ENCODE measurements around the gene AQP6. TPM values are rescaled to one million over a fixed set of nuclear protein-coding genes. Genes with fewer than 3 reads are reported as not detected.

The AQP6 gene
- polyA plus RNA-seq, 1 of the 3 experiments (the other 2 are of a cell fraction), result 0.10 TPM

DNA sequence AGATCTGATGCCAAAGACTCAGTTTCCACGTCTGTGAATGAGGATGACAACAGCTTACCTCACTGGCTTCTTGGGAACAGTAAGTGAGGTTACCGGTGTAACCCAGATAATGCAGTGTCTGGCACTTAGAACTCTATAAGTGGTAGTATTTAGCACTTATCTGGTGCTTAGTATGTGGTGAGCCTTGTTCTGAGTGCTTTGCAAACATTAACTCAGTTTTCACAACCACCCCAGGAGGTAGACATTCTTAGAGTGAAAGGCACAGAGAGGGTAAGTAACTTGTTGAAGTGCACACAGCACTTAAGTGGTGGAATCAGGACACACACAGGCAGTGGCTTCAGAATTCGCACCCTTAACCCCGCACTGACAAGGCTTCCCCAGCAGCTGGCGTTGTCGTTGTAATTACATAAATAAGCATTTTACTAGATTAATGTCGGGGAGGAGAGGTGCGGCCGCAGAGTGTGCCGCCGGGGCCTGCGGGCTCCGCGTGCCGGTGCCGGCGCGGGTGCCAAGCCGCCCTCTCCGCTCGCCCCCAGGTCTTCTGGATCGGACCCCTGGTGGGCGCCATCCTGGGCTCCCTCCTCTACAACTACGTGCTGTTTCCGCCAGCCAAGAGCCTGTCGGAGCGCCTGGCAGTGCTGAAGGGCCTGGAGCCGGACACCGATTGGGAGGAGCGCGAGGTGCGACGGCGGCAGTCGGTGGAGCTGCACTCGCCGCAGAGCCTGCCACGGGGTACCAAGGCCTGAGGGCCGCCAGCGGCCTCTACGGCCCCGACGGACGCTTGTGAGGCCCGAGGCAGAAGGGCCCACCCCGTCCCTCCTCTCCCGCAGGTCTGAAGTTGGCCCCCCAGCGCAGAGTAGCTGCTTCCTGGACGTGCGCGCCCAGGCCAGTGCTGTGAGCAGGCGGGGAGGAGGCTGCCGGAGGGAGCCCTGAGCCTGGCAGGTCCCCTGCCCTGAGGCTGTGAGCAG, 17.6 kb upstream of the AQP6 start:
- Histone ChIP-seq H2AFZ (ENCODE audit: low read depth) (no peak overlapping the region), H3K9me2 (no peaks in the 10 kb centered on the region), H3K36me3 (replicated peaks in 1 of 2; ENCODE audit: control insufficient read depth in 1 of 2, insufficient read depth in 2 of 2, low read length in 1 of 2) (no peaks in the 10 kb centered on the region), H3K4me3 (ENCODE audit: low read depth in 2 of 2, low read length in 1 of 2) (no peak overlapping the region), H3K79me2 (ENCODE audit: insufficient read depth) (no peaks in the 10 kb centered on the region), H3K4me1 (ENCODE audit: control insufficient read depth in 1 of 2, insufficient read depth in 2 of 2, low read depth in 1 of 2, low read length in 1 of 2) (peaks cover 4 to 7% of the 10 kb centered on the region in 2 experiments; a peak in 3 of 4 replicates), H3K27me3 (ENCODE audit: insufficient read depth) (no peaks in the 10 kb centered on the region), H4K20me1 (ENCODE audit: insufficient read depth) (no peaks in the 10 kb centered on the region), H3K9ac (no peak overlapping the region), H3F3A (replicated peaks; ENCODE audit: insufficient read depth) (no peaks in the 10 kb centered on the region), H3K27ac (ENCODE audit: low read depth in 2 of 2, low read length in 1 of 2) (no peak overlapping the region), H3K4me2 (no peak overlapping the region), H3K9me3 (no peaks in the 10 kb centered on the region)
- peak; percentile 23 for DNase-seq
- CTCF ChIA-PET, result interaction anchor here (0.6 to 4.5 kb wide), 10 partner anchors 10 to 129 kb away, joined by 3 to 36 read pairs (median 5); no protein-coding TSS in a partner anchor
- POLR2A ChIA-PET, result no interaction called here
- no peak for TF ChIP-seq FOXM1 (IDR thresholded peaks at IDR 0.05; ENCODE audit: low read depth)
- TF ChIP-seq PBX3 (IDR thresholded peaks at IDR 0.05), result no peak
- no peak for TF ChIP-seq RXRA (IDR thresholded peaks at IDR 0.05; ENCODE audit: borderline replicate concordance, low read depth)
- TF ChIP-seq IRF3 (IDR thresholded peaks at IDR 0.05; ENCODE audit: low read depth, low read length), result no peak
- TF ChIP-seq NRF1 (IDR thresholded peaks at IDR 0.05; ENCODE audit: low read depth, low read length), result no peak
- TF ChIP-seq, protein P1, sequence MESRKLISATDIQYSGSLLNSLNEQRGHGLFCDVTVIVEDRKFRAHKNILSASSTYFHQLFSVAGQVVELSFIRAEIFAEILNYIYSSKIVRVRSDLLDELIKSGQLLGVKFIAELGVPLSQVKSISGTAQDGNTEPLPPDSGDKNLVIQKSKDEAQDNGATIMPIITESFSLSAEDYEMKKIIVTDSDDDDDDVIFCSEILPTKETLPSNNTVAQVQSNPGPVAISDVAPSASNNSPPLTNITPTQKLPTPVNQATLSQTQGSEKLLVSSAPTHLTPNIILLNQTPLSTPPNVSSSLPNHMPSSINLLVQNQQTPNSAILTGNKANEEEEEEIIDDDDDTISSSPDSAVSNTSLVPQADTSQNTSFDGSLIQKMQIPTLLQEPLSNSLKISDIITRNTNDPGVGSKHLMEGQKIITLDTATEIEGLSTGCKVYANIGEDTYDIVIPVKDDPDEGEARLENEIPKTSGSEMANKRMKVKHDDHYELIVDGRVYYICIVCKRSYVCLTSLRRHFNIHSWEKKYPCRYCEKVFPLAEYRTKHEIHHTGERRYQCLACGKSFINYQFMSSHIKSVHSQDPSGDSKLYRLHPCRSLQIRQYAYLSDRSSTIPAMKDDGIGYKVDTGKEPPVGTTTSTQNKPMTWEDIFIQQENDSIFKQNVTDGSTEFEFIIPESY (IDR thresholded peaks at IDR 0.05; ENCODE audit: borderline replicate concordance, low read depth), result no peak
- TF ChIP-seq ELF1 (IDR thresholded peaks at IDR 0.05), result no peak
- no peak for TF ChIP-seq SMC3 (IDR thresholded peaks at IDR 0.05; ENCODE audit: low read depth, low read length)
- no peak for TF ChIP-seq USF2 (IDR thresholded peaks at IDR 0.05; ENCODE audit: borderline replicate concordance, low read depth, low read length)
- 83% methylated on average over 21 of the region's 53 CpGs for WGBS (ENCODE audit: low lambda C conversion rate)

Data from SK-N-SH (cell line).